Loucy (cell line): Measurements from ENCODE around the gene IFTAP.

Experiments used
- H2AFZ ChIP-seq: fragments of 200-600 bp; sonication (generic); 2 replicates; pipeline ENCODE4 v1.6.0; 2016; ENCODE audit warnings: antibody characterized with exemption, mild to moderate bottlenecking, low read length, moderate library complexity
- H3F3A ChIP-seq: fragments of 200-600 bp; 2 replicates; pipeline ENCODE4 v1.6.0; 2016; ENCODE audit warnings: antibody characterized with exemption, low read depth, mild to moderate bottlenecking
- H3K27me3 ChIP-seq: fragments of 200-600 bp; sonication (generic); 2 replicates; pipeline ENCODE4 v1.6.1; 2014; ENCODE audit warnings: low read length, mild to moderate bottlenecking; ENCODE audit not compliant: insufficient read depth, poor library complexity, severe bottlenecking
- H3K36me3 ChIP-seq: fragments of 200-600 bp; sonication (generic); 2 replicates; pipeline ENCODE4 v1.6.1; 2016; ENCODE audit warnings: low read length; ENCODE audit not compliant: insufficient read depth
- H3K4me1 ChIP-seq: fragments of 200-600 bp; sonication (generic); 2 replicates; pipeline ENCODE4 v1.5.1; 2014; ENCODE audit warnings: low read length, mild to moderate bottlenecking; ENCODE audit not compliant: insufficient read depth, poor library complexity, severe bottlenecking
- H3K4me2 ChIP-seq: fragments of 200-600 bp; sonication (generic); 2 replicates; pipeline ENCODE4 v1.6.0; 2014; ENCODE audit warnings: antibody characterized with exemption, low read length, low read depth, mild to moderate bottlenecking; ENCODE audit not compliant: poor library complexity, severe bottlenecking
- H3K4me3 ChIP-seq: fragments of 200-600 bp; sonication (generic); 2 replicates; pipeline ENCODE4 v1.5.1; 2014; ENCODE audit warnings: low read length, mild to moderate bottlenecking, mixed read lengths; ENCODE audit not compliant: poor library complexity, severe bottlenecking
- H3K79me2 ChIP-seq: fragments of 200-600 bp; sonication (generic); 2 replicates; pipeline ENCODE4 v1.6.1; 2014; ENCODE audit warnings: low read length; ENCODE audit not compliant: insufficient read depth
- H3K9ac ChIP-seq: fragments of 200-600 bp; sonication (generic); 2 replicates; pipeline ENCODE4 v1.6.0; 2014; ENCODE audit warnings: mild to moderate bottlenecking, low read depth, low read length, moderate library complexity; ENCODE audit not compliant: poor library complexity, severe bottlenecking
- H3K9me2 ChIP-seq: fragments of 200-600 bp; sonication (generic); replicated peaks from 2 replicates; pipeline ENCODE4 v1.6.1; 2016; ENCODE audit warnings: low read depth, low read length, mixed read lengths
- H3K9me3 ChIP-seq: fragments of 200-600 bp; sonication (generic); 2 replicates; pipeline ENCODE4 v1.6.1; 2014; ENCODE audit warnings: mild to moderate bottlenecking, antibody characterized with exemption, low read length, low read depth; ENCODE audit not compliant: insufficient read depth
- H4K20me1 ChIP-seq: fragments of 200-600 bp; sonication (generic); 2 replicates; pipeline ENCODE4 v1.6.0; 2014; ENCODE audit warnings: antibody characterized with exemption, low read length, mild to moderate bottlenecking; ENCODE audit not compliant: insufficient read depth, poor library complexity, severe bottlenecking
- CTCF ChIP-seq: fragments of 200-600 bp; sonication (generic); conservative IDR thresholded peaks from 2 replicates; pipeline ENCODE4 v1.5.1; 2014; ENCODE audit warnings: mild to moderate bottlenecking, antibody characterized with exemption, low read length
- EZH2phosphoT487 ChIP-seq: fragments of 200-600 bp; IDR thresholded peaks from 2 replicates; pipeline ENCODE4 v1.6.1; 2018; ENCODE audit warnings: antibody characterized with exemption, mild to moderate bottlenecking, moderate library complexity, borderline replicate concordance

IFTAP gene

GRCh38 chr11:36577859-36578258 is 16.4 kb upstream of the IFTAP start:
- no peak overlapping the region for H3K4me3 ChIP-seq
- no peaks in the 10 kb centered on the region for H3K9me2 ChIP-seq
- no peaks in the 10 kb centered on the region for H3K4me1 ChIP-seq
- TF ChIP-seq EZH2phosphoT487 (no peak), CTCF (no peak)
- H2AFZ ChIP-seq, result no peak overlapping the region
- H3K27me3 ChIP-seq, result no peaks in the 10 kb centered on the region
- H3K36me3 ChIP-seq, result no peaks in the 10 kb centered on the region
- H3K79me2 ChIP-seq, result no peaks in the 10 kb centered on the region
- H3K4me2 ChIP-seq, result no peak overlapping the region
- no peaks in the 10 kb centered on the region for H4K20me1 ChIP-seq
- no peak overlapping the region for H3K9ac ChIP-seq
- H3F3A ChIP-seq, result no peaks in the 10 kb centered on the region
- H3K9me3 ChIP-seq, result peaks cover 11% of the 10 kb centered on the region; the same call in 1 of the 2 replicates

GRCh38 chr11:36578458-36578857 is 15.8 kb upstream of the IFTAP start:
- no peaks in the 10 kb centered on the region for H3K79me2 ChIP-seq
- no peaks in the 10 kb centered on the region for H3K36me3 ChIP-seq
- no peak overlapping the region for H2AFZ ChIP-seq
- TF ChIP-seq CTCF (no peak), EZH2phosphoT487 (no peak)
- H3K9ac ChIP-seq, result no peak overlapping the region
- H3K9me2 ChIP-seq, result no peaks in the 10 kb centered on the region
- H4K20me1 ChIP-seq, result no peaks in the 10 kb centered on the region
- no peaks in the 10 kb centered on the region for H3F3A ChIP-seq
- H3K4me3 ChIP-seq, result no peak overlapping the region
- H3K9me3 ChIP-seq, result peaks cover 11% of the 10 kb centered on the region; the same call in 1 of the 2 replicates
- no peaks in the 10 kb centered on the region for H3K4me1 ChIP-seq
- H3K4me2 ChIP-seq, result no peak overlapping the region
- H3K27me3 ChIP-seq, result no peaks in the 10 kb centered on the region

- peaks cover 11% of the 10 kb centered on the region; the same call in 1 of the 2 replicates for H3K9me3 ChIP-seq
- no peak overlapping the region for H3K4me3 ChIP-seq
- TF ChIP-seq EZH2phosphoT487, result no peak
- no peak for TF ChIP-seq CTCF
- H4K20me1 ChIP-seq, result no peaks in the 10 kb centered on the region
- H2AFZ ChIP-seq, result no peak overlapping the region
- H3K4me1 ChIP-seq, result no peaks in the 10 kb centered on the region
- H3F3A ChIP-seq, result no peaks in the 10 kb centered on the region
- H3K4me2 ChIP-seq, result no peak overlapping the region
- no peaks in the 10 kb centered on the region for H3K27me3 ChIP-seq
- H3K36me3 ChIP-seq, result no peaks in the 10 kb centered on the region
- no peak overlapping the region for H3K9ac ChIP-seq
- H3K79me2 ChIP-seq, result no peaks in the 10 kb centered on the region
- H3K9me2 ChIP-seq, result no peaks in the 10 kb centered on the region
Measured at GRCh38 chr11:36581536-36581935, 12.8 kb upstream of the IFTAP start.
